K562 (cell line): ENCODE results near the gene SRL. TPM values are rescaled to one million over a fixed set of nuclear protein-coding genes. Genes with fewer than 3 reads are reported as not detected.

ENCODE experiments used
- BMI1 ChIP-seq: fragments of 150-350 bp; IDR thresholded peaks from 2 replicates; pipeline ENCODE4 v1.6.1; 2014; ENCODE audit warnings: low read length
- EGR1 ChIP-seq: fragments of 450-650 bp; conservative IDR thresholded peaks from 2 replicates; pipeline ENCODE4 v1.6.1; 2017; ENCODE audit warnings: mild to moderate bottlenecking
- FOXJ2 ChIP-seq: fragments of 200-800 bp; sonication (Bioruptor generic); IDR thresholded peaks from 2 replicates; pipeline ENCODE4 v1.6.1; 2016; ENCODE audit warnings: missing genetic modification characterization, missing compliant biosample characterization
- HMGN3 ChIP-seq: IDR thresholded peaks from 2 replicates; pipeline ENCODE4 v1.6.1; 2011; ENCODE audit warnings: borderline replicate concordance, low read depth, mild to moderate bottlenecking, mixed read lengths, low read length; ENCODE audit not compliant: insufficient read length; ENCODE audit errors: extremely low read depth
- MYC ChIP-seq, 2 experiments: fragments of 250-450 bp in 1 of 2; sonication (Bioruptor Pico) in 1 of 2; IDR thresholded peaks; 2 replicates each; pipeline versions ENCODE4 v1.5.1 to v1.6.1; 2012 to 2021; ENCODE audit warnings: low read depth in 2 of 2, borderline replicate concordance in 1 of 2, improper control_type of control experiment in 1 of 2, low read length in 1 of 2, mild to moderate bottlenecking in 1 of 2, moderate library complexity in 1 of 2
- NEUROD1 ChIP-seq: fragments of 150-350 bp; IDR thresholded peaks from 2 replicates; pipeline ENCODE4 v1.6.1; 2014; ENCODE audit warnings: borderline replicate concordance, low read length, low read depth; ENCODE audit not compliant: partially characterized antibody
- NFE2L1 ChIP-seq: fragments of 450-650 bp; IDR thresholded peaks from 2 replicates; pipeline ENCODE4 v1.6.1; 2016; ENCODE audit warnings: missing genetic modification characterization, low read depth, mild to moderate bottlenecking, missing compliant biosample characterization, moderate library complexity, borderline replicate concordance
- NRF1 ChIP-seq, 2 experiments: fragments of 450-650 bp; IDR thresholded peaks in 1 of 2; conservative IDR thresholded peaks in 1 of 2; 2 replicates each; pipeline ENCODE4 v1.6.1; 2014; ENCODE audit warnings: mild to moderate bottlenecking in 2 of 2
- PHF8 ChIP-seq: fragments of 200-600 bp; sonication (generic); IDR thresholded peaks from 2 replicates; pipeline ENCODE4 v1.6.1; 2012; ENCODE audit warnings: mixed run types, mild to moderate bottlenecking, inconsistent platforms, low read length, moderate library complexity, borderline replicate concordance
- PKNOX1 ChIP-seq: fragments of 450-650 bp; IDR thresholded peaks from 2 replicates; pipeline ENCODE4 v1.6.1; 2016
- RFX1 ChIP-seq: fragments of 450-650 bp; IDR thresholded peaks from 2 replicates; pipeline ENCODE4 v1.6.1; 2016; ENCODE audit warnings: mild to moderate bottlenecking, moderate library complexity
- SIN3A ChIP-seq, 2 experiments: fragments of 150-350 bp in 1 of 2; IDR thresholded peaks; 2 replicates each; pipeline ENCODE4 v1.6.1; 2011 to 2016; ENCODE audit warnings: borderline replicate concordance in 2 of 2, low read depth in 2 of 2, low read length in 2 of 2, mild to moderate bottlenecking in 2 of 2, moderate library complexity in 2 of 2; ENCODE audit not compliant: control insufficient read depth in 1 of 2
- TARDBP ChIP-seq: fragments of 450-650 bp; IDR thresholded peaks from 2 replicates; pipeline ENCODE4 v1.6.1; 2016
- THRAP3 ChIP-seq: fragments of 450-650 bp; IDR thresholded peaks from 2 replicates; pipeline ENCODE4 v1.6.1; 2016; ENCODE audit warnings: mild to moderate bottlenecking, inconsistent platforms, borderline replicate concordance
- ZFP1 ChIP-seq: fragments of 450-650 bp; formaldehyde crosslinking; IDR thresholded peaks from 2 replicates; pipeline ENCODE4 v1.4.0; 2020; ENCODE audit warnings: mild to moderate bottlenecking, mixed read lengths
- ZNF124 ChIP-seq: sonication (generic); formaldehyde crosslinking; IDR thresholded peaks from 2 replicates; pipeline ENCODE4 v1.8.1; 2022; ENCODE audit warnings: missing genetic modification reagents
- ZNF324 ChIP-seq: fragments of 250-450 bp; sonication (Bioruptor Pico); IDR thresholded peaks from 2 replicates; pipeline ENCODE4 v1.4.0; 2020; ENCODE audit warnings: mild to moderate bottlenecking
- ZNF384 ChIP-seq: IDR thresholded peaks from 2 replicates; pipeline ENCODE4 v1.6.1; 2012; ENCODE audit warnings: low read depth, low read length, improper control_type of control experiment
- ZNF511 ChIP-seq: sonication (generic); formaldehyde crosslinking; IDR thresholded peaks from 2 replicates; pipeline ENCODE4 v1.8.0; 2022; ENCODE audit warnings: mild to moderate bottlenecking, missing genetic modification reagents
- ZNF589 ChIP-seq: fragments of 200-800 bp; sonication (Bioruptor generic); IDR thresholded peaks from 2 replicates; pipeline ENCODE4 v1.6.1; 2016; ENCODE audit warnings: low read depth, missing genetic modification characterization, missing compliant biosample characterization
- polyA plus RNA-seq, 8 experiments: library from polyadenylated mRNA; depleted of rRNA in 4 of 8; stranded (reverse) in 5 of 8; unstranded in 3 of 8; fragments of >200 nt; fragmentation: Nextera tagmentation in 2 of 8; fragmentation: Illumina TruSeq in 1 of 8; extraction: Ambion mirVana in 2 of 8; extraction: Trizol in 1 of 8; gene quantifications; 2 replicates each; pipeline versions ENCODE4 v1.2.1 to v1.2.3, GENCODE V29; 2011 to 2014; ENCODE audit warnings: inconsistent platforms in 1 of 8, missing spikeins in 1 of 8
- total RNA-seq, 7 experiments: library from RNA; depleted of rRNA in 6 of 7; stranded (reverse); fragments of >200 nt in 6 of 7; fragmentation: Illumina TruSeq in 2 of 7; extraction: Trizol in 2 of 7; gene quantifications; 2 replicates each; pipeline versions ENCODE4 v1.2.1 to v1.2.3, GENCODE V29; 2011 to 2021; ENCODE audit warnings: low replicate concordance in 1 of 7
- TF ChIP-seq, protein P1 (sequence below): fragments of 450-650 bp; formaldehyde crosslinking; IDR thresholded peaks from 2 replicates; pipeline ENCODE4 v1.4.0; 2020; ENCODE audit warnings: mild to moderate bottlenecking
- TF ChIP-seq, protein P2 (sequence below): sonication (generic); formaldehyde crosslinking; IDR thresholded peaks from 2 replicates; pipeline ENCODE4 v1.8.1; 2023; ENCODE audit warnings: mild to moderate bottlenecking, missing genetic modification reagents, moderate library complexity
- TF ChIP-seq, protein P3 (sequence below), 2 experiments: fragments of 250-450 bp in 1 of 2; fragments of 450-650 bp in 1 of 2; sonication (Bioruptor Pico) in 1 of 2; IDR thresholded peaks; 2 replicates each; pipeline versions ENCODE4 v1.6.1 to v1.8.0; 2016 to 2021; ENCODE audit warnings: mild to moderate bottlenecking in 2 of 2, moderate library complexity in 2 of 2, missing compliant biosample characterization in 1 of 2, missing genetic modification characterization in 1 of 2

Gene SRL
- total and polyA plus RNA-seq, 9 of the 15 experiments (the other 6 are each of a cell fraction or from before 2014, with no cell fraction given), result 0.01 TPM; not detected in 8

GRCh38 chr16:4253394-4254150 is 11.7 kb upstream of the SRL start (continued):
- no peak for TF ChIP-seq BMI1
- TF ChIP-seq, protein P1, sequence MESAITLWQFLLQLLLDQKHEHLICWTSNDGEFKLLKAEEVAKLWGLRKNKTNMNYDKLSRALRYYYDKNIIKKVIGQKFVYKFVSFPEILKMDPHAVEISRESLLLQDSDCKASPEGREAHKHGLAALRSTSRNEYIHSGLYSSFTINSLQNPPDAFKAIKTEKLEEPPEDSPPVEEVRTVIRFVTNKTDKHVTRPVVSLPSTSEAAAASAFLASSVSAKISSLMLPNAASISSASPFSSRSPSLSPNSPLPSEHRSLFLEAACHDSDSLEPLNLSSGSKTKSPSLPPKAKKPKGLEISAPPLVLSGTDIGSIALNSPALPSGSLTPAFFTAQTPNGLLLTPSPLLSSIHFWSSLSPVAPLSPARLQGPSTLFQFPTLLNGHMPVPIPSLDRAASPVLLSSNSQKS (CRISPR knock-in tag), result no peak
- TF ChIP-seq PHF8, result peak; percentile 92
- peak; percentile 45; the same call in 1 of the 2 replicates for TF ChIP-seq TARDBP
- TF ChIP-seq THRAP3, result no peak
- peak; percentile 50 for TF ChIP-seq EGR1
- peak; percentile 81 for TF ChIP-seq PKNOX1
- 0 out of 2 replicates have a peak, but pooled peaks have one; percentile 49 for TF ChIP-seq ZNF124 (CRISPR knock-in tag)
- TF ChIP-seq, protein P2, sequence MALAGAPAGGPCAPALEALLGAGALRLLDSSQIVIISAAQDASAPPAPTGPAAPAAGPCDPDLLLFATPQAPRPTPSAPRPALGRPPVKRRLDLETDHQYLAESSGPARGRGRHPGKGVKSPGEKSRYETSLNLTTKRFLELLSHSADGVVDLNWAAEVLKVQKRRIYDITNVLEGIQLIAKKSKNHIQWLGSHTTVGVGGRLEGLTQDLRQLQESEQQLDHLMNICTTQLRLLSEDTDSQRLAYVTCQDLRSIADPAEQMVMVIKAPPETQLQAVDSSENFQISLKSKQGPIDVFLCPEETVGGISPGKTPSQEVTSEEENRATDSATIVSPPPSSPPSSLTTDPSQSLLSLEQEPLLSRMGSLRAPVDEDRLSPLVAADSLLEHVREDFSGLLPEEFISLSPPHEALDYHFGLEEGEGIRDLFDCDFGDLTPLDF (CRISPR knock-in tag), result peak; percentile 92
- TF ChIP-seq RFX1, result no peak
- TF ChIP-seq, protein P3, sequence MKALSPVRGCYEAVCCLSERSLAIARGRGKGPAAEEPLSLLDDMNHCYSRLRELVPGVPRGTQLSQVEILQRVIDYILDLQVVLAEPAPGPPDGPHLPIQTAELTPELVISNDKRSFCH (CRISPR knock-in tag; IDR thresholded peaks at IDR 0.05), result no peak
- TF ChIP-seq, protein P3 (tag; IDR thresholded peaks at IDR 0.05), result no peak
- peak; percentile 79 for TF ChIP-seq MYC (IDR thresholded peaks at IDR 0.05; ENCODE audit: low read depth, low read length)
- TF ChIP-seq MYC (CRISPR knock-in tag; IDR thresholded peaks at IDR 0.05; ENCODE audit: borderline replicate concordance, low read depth), result no peak
- peak; percentile 83 for TF ChIP-seq ZNF511 (CRISPR knock-in tag)
- TF ChIP-seq ZFP1 (CRISPR knock-in tag), result no peak
- TF ChIP-seq FOXJ2, result 0 out of 2 replicates have a peak, but pooled peaks have one; percentile 35
- TF ChIP-seq ZNF384, result no peak
- TF ChIP-seq ZNF589 (CRISPR knock-in tag), result peak; percentile 41
- peak in 1 of 2 experiments; percentile 85; a peak in 2 of 4 replicates for TF ChIP-seq SIN3A (IDR thresholded peaks at IDR 0.05; ENCODE audit: borderline replicate concordance in 2 of 2, control insufficient read depth in 1 of 2, low read depth in 2 of 2, low read length in 2 of 2)
- TF ChIP-seq HMGN3, result peak; percentile 95
- peak; percentile 94 to 95 for TF ChIP-seq NRF1 (conservative IDR thresholded peaks at IDR 0.05 in 1 of 2, IDR thresholded peaks at IDR 0.05 in 1 of 2)
- peak; percentile 47; the same call in 1 of the 2 replicates for TF ChIP-seq ZNF324 (CRISPR knock-in tag)
- peak; percentile 7 for TF ChIP-seq NEUROD1
- TF ChIP-seq NFE2L1, result no peak
